ENCODE data around the gene ILF3.

ILF3 gene

GRCh38 chr19:10719466-10719961 lies 65.4 kb downstream of the ILF3 start:
- peak overlapping the region; percentile 76 for H3K27ac ChIP-seq
- peak overlapping the region; percentile 93 for H3K4me3 ChIP-seq (ENCODE audit: low read depth, low read length)
- in situ Hi-C loops (cut with HindIII; ENCODE audit: low pct_ligation_motif_present, low sequenced_read_pairs), result no loop called here

GRCh38 chr19:10720607-10721125 lies 66.5 kb downstream of the ILF3 start:
- no peak for TF ChIP-seq CTCF (IDR thresholded peaks at IDR 0.05; ENCODE audit: low read depth, low read length, missing control alignments)
- Histone ChIP-seq H3K4me3 (ENCODE audit: low read depth, low read length) (no peak overlapping the region), H3K36me3 (replicated peaks) (no peaks in the 10 kb centered on the region), H3K27me3 (replicated peaks) (no peaks in the 10 kb centered on the region), H3K27ac (no peak overlapping the region)
- DNase-seq, result no peak
- in situ Hi-C loops (cut with HindIII; ENCODE audit: low pct_ligation_motif_present, low sequenced_read_pairs), result no loop called here

More at GRCh38 chr19:10719466-10719961, 65.4 kb downstream of the ILF3 start:
- no peaks in the 10 kb centered on the region for H3K36me3 ChIP-seq (replicated peaks)
- no peaks in the 10 kb centered on the region for H3K27me3 ChIP-seq (replicated peaks)
- no peak for DNase-seq
- TF ChIP-seq CTCF (IDR thresholded peaks at IDR 0.05; ENCODE audit: low read depth, low read length, missing control alignments), result no peak

DNA sequence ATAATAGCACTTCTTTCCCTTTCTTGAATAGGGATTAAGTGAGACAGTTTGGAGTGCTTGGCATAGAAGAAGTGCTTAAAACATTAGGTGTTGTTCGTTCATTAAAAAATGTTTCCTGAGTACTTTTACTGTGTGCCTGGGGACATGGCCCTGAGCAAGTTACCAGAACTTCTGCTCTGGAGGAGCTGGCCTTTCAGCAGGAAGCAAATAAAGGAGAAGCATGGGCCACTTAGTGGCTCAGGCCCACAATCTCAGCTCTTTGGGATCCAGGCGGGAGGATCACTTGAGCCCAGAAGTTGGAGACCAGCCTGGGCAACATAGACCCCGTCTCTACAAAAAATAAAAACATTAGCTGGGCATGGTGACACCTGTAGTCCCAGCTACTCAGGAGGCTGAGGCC lies 69.4 kb downstream of the ILF3 start:
- no peak for TF ChIP-seq CTCF (IDR thresholded peaks at IDR 0.05; ENCODE audit: low read depth, low read length, missing control alignments)
- H3K36me3 ChIP-seq (replicated peaks), result no peaks in the 10 kb centered on the region
- no peaks in the 10 kb centered on the region for H3K27me3 ChIP-seq (replicated peaks)
- no peak for DNase-seq
- no peak overlapping the region for H3K27ac ChIP-seq
- in situ Hi-C loops (cut with HindIII; ENCODE audit: low pct_ligation_motif_present, low sequenced_read_pairs), result no loop called here
- H3K4me3 ChIP-seq (ENCODE audit: low read depth, low read length), result no peak overlapping the region

GRCh38 chr19:10724573-10725071 lies 70.5 kb downstream of the ILF3 start:
- in situ Hi-C loops (cut with HindIII; ENCODE audit: low pct_ligation_motif_present, low sequenced_read_pairs), result no loop called here
- H3K27ac ChIP-seq, result no peak overlapping the region

GRCh38 chr19:10725415-10725814 lies 71.3 kb downstream of the ILF3 start:
- no peak for DNase-seq
- TF ChIP-seq CTCF (IDR thresholded peaks at IDR 0.05; ENCODE audit: low read depth, low read length, missing control alignments), result no peak
- no peaks in the 10 kb centered on the region for H3K36me3 ChIP-seq (replicated peaks)
- in situ Hi-C loops (cut with HindIII; ENCODE audit: low pct_ligation_motif_present, low sequenced_read_pairs), result no loop called here
- H3K4me3 ChIP-seq (ENCODE audit: low read depth, low read length), result no peak overlapping the region
- no peak overlapping the region for H3K27ac ChIP-seq
- H3K27me3 ChIP-seq (replicated peaks), result no peaks in the 10 kb centered on the region

More at GRCh38 chr19:10724573-10725071, 70.5 kb downstream of the ILF3 start:
- Histone ChIP-seq H3K4me3 (ENCODE audit: low read depth, low read length) (no peak overlapping the region), H3K27me3 (replicated peaks) (no peaks in the 10 kb centered on the region), H3K36me3 (replicated peaks) (no peaks in the 10 kb centered on the region)
- no peak for TF ChIP-seq CTCF (IDR thresholded peaks at IDR 0.05; ENCODE audit: low read depth, low read length, missing control alignments)
- no peak for DNase-seq

- H3K27me3 ChIP-seq (replicated peaks), result no peaks in the 10 kb centered on the region
- no peaks in the 10 kb centered on the region for H3K36me3 ChIP-seq (replicated peaks)
- no peak overlapping the region for H3K4me3 ChIP-seq (ENCODE audit: low read depth, low read length)
- DNase-seq, result no peak
- in situ Hi-C loops (cut with HindIII; ENCODE audit: low pct_ligation_motif_present, low sequenced_read_pairs), result no loop called here
- no peak for TF ChIP-seq CTCF (IDR thresholded peaks at IDR 0.05; ENCODE audit: low read depth, low read length, missing control alignments)
- no peak overlapping the region for H3K27ac ChIP-seq
These were observed 72.1 kb downstream of the ILF3 start for GRCh38 chr19:10726268-10726667.
